Thoracic aorta (tissue), 2 donors: Measurements from ENCODE around the gene ADAMTS7. TPM values are rescaled to one million over a fixed set of nuclear protein-coding genes. Genes with fewer than 3 reads are reported as not detected.
"Not testable (repeated sequence)": the region's sequence is repeated elsewhere in the genome, so short reads cannot be mapped to it uniquely, and the experiment has no call there.

Experiments used
- ATAC-seq: fragments of 150-250 bp; one replicate; pipeline ENCODE4 v1.8.0; 2017; ENCODE audit warnings: low read depth; ENCODE audit not compliant: insufficient number of reproducible peaks, low FRiP score
- DNase-seq: peaks from one replicate; pipeline ENCODE4 v3.0.0-alpha.2; 2020; ENCODE audit warnings: low spot score
- H3K27ac ChIP-seq, 2 donors: fragments of 200-600 bp; sonication (generic); 1 replicate in 1 of 2; 2 replicates in 1 of 2; pipeline ENCODE4 v1.5.1; 2016; ENCODE audit warnings: mild to moderate bottlenecking in 2 of 2, moderate library complexity in 2 of 2
- H3K27me3 ChIP-seq: fragments of 200-600 bp; sonication (generic); replicated peaks from 2 replicates; pipeline ENCODE4 v1.6.0; 2016; ENCODE audit warnings: mild to moderate bottlenecking; ENCODE audit not compliant: insufficient read depth
- H3K36me3 ChIP-seq: fragments of 200-600 bp; sonication (generic); one replicate; pipeline ENCODE4 v1.5.1; 2016
- H3K4me1 ChIP-seq, 2 donors: fragments of 200-600 bp; sonication (generic); 1 replicate in 1 of 2; 2 replicates in 1 of 2; pipeline versions ENCODE4 v1.5.1 to v1.6.0; 2016; ENCODE audit warnings: low read depth in 2 of 2, mild to moderate bottlenecking in 1 of 2; ENCODE audit not compliant: control insufficient read depth in 1 of 2
- H3K4me3 ChIP-seq: fragments of 200-600 bp; sonication (generic); 2 replicates; pipeline ENCODE4 v1.5.1; 2016; ENCODE audit warnings: mild to moderate bottlenecking
- H3K9me3 ChIP-seq: fragments of 200-600 bp; sonication (generic); 2 replicates; pipeline ENCODE4 v1.5.1; 2016
- CTCF ChIP-seq: fragments of 200-600 bp; sonication (generic); IDR thresholded peaks from one replicate; pipeline ENCODE4 v1.5.1; 2019; ENCODE audit warnings: antibody characterized with exemption
- total RNA-seq, 2 donors: library from RNA; depleted of rRNA; stranded (reverse); fragments of >200 nt; gene quantifications; one replicate each; pipeline versions ENCODE4 v1.1.0 to v1.2.3, GENCODE V29; 2016

The ADAMTS7 gene
- total RNA-seq, 2 donors from 2014 or later, result 15.6 to 60.2 TPM

- Histone ChIP-seq H3K36me3 (no peaks in the 10 kb centered on the region), H3K4me3 (no peak overlapping the region), H3K4me1 (peaks cover 8 to 34% of the 10 kb centered on the region in 2 donors), H3K27me3 (no peaks in the 10 kb centered on the region), H3K27ac (peak overlapping the region in 1 of 2 donors; percentile 46), H3K9me3 (no peaks in the 10 kb centered on the region)
- DNase-seq, result no peak
- ATAC-seq, result no peak
- no peak for TF ChIP-seq CTCF
These were observed 30.6 kb upstream of the ADAMTS7 start for GRCh38 chr15:78841891-78842290.

- ATAC-seq, result no peak
- Histone ChIP-seq H3K4me1 (peaks cover 8 to 34% of the 10 kb centered on the region in 2 donors), H3K9me3 (no peaks in the 10 kb centered on the region), H3K27ac (peak overlapping the region in 1 of 2 donors; percentile 46), H3K4me3 (no peak overlapping the region), H3K36me3 (no peaks in the 10 kb centered on the region), H3K27me3 (no peaks in the 10 kb centered on the region)
- DNase-seq, result no peak
- TF ChIP-seq CTCF, result no peak
These were observed 30.1 kb upstream of the ADAMTS7 start for GRCh38 chr15:78841376-78841706.

- no peak overlapping the region for H3K4me3 ChIP-seq
- no peak for TF ChIP-seq CTCF
- no peaks in the 10 kb centered on the region for H3K27me3 ChIP-seq
- no peak for DNase-seq
- no peaks in the 10 kb centered on the region for H3K9me3 ChIP-seq
- peaks cover 8 to 34% of the 10 kb centered on the region in 2 donors for H3K4me1 ChIP-seq
- peak overlapping the region in 1 of 2 donors; percentile 46 for H3K27ac ChIP-seq
- ATAC-seq, result peak; percentile 39
- H3K36me3 ChIP-seq, result no peaks in the 10 kb centered on the region
These were observed 29.6 kb upstream of the ADAMTS7 start for GRCh38 chr15:78840661-78841375.

- H3K27me3 ChIP-seq, DNase-seq, ATAC-seq, H3K9me3 ChIP-seq, H3K4me3 ChIP-seq, H3K36me3 ChIP-seq, H3K27ac ChIP-seq: not testable (repeated sequence)
- H3K4me1 ChIP-seq, result peaks cover 8 to 34% of the 10 kb centered on the region in 2 donors
These were observed 27.9 kb upstream of the ADAMTS7 start for GRCh38 chr15:78839151-78839550.

- DNase-seq (no peak), ATAC-seq (no peak)
- no peaks in the 10 kb centered on the region for H3K9me3 ChIP-seq
- H3K27ac ChIP-seq, result peak overlapping the region in 1 of 2 donors; percentile 1
- H3K4me1 ChIP-seq, result peaks cover 8 to 34% of the 10 kb centered on the region in 2 donors
- TF ChIP-seq CTCF, result no peak
- no peak overlapping the region for H3K4me3 ChIP-seq
- no peaks in the 10 kb centered on the region for H3K36me3 ChIP-seq
- H3K27me3 ChIP-seq, result no peaks in the 10 kb centered on the region
These were observed 27.2 kb upstream of the ADAMTS7 start for GRCh38 chr15:78838489-78838888.

- no peaks in the 10 kb centered on the region for H3K27me3 ChIP-seq
- H3K27ac ChIP-seq, result no peak overlapping the region
- H3K4me1 ChIP-seq, result peaks cover 8 to 34% of the 10 kb centered on the region in 2 donors
- H3K36me3 ChIP-seq, result no peaks in the 10 kb centered on the region
- ATAC-seq (no peak), DNase-seq (no peak)
- TF ChIP-seq CTCF, result no peak
- no peak overlapping the region for H3K4me3 ChIP-seq
- H3K9me3 ChIP-seq, result no peaks in the 10 kb centered on the region
These were observed 26.3 kb upstream of the ADAMTS7 start for GRCh38 chr15:78837543-78837942.
